Smooth muscle cell (in vitro differentiated cells): ENCODE data around the gene PFDN1. TPM values are rescaled to one million over a fixed set of nuclear protein-coding genes. Genes with fewer than 3 reads are reported as not detected.
A peak's percentile ranks its signal among the peaks of the same experiment; 100 is the strongest.

ENCODE experiments used
- DNase-seq: peaks from one replicate; lab custom pipeline; 2025; ENCODE audit not compliant: unreplicated experiment; lab: John Stamatoyannopoulos, UW
- H2AFZ ChIP-seq: fragments of 200-600 bp; sonication (generic); 2 replicates; pipeline ENCODE4 v1.6.0; 2016; ENCODE audit warnings: antibody characterized with exemption, low read depth, mild to moderate bottlenecking
- H3F3A ChIP-seq: fragments of 200-600 bp; sonication (generic); 2 replicates; pipeline ENCODE4 v1.6.0; 2017; ENCODE audit warnings: antibody characterized with exemption, low read depth
- H3K27ac ChIP-seq: fragments of 200-600 bp; sonication (generic); 2 replicates; pipeline ENCODE4 v1.5.1; 2016; ENCODE audit warnings: low read depth, mild to moderate bottlenecking
- H3K27me3 ChIP-seq: fragments of 200-600 bp; sonication (generic); 2 replicates; pipeline ENCODE4 v1.6.1; 2016; ENCODE audit warnings: low read depth, mild to moderate bottlenecking
- H3K36me3 ChIP-seq: fragments of 200-600 bp; sonication (generic); 2 replicates; pipeline ENCODE4 v1.5.1; 2016; ENCODE audit warnings: low read depth
- H3K4me1 ChIP-seq: fragments of 200-600 bp; sonication (generic); 2 replicates; pipeline ENCODE4 v1.5.1; 2016; ENCODE audit warnings: low read depth
- H3K4me2 ChIP-seq: fragments of 200-600 bp; sonication (generic); 2 replicates; pipeline ENCODE4 v1.6.0; 2016; ENCODE audit warnings: mild to moderate bottlenecking
- H3K4me3 ChIP-seq: fragments of 200-600 bp; sonication (generic); 2 replicates; pipeline ENCODE4 v1.5.1; 2016; ENCODE audit warnings: mild to moderate bottlenecking
- H3K79me2 ChIP-seq: fragments of 200-600 bp; sonication (generic); 2 replicates; pipeline ENCODE4 v1.6.0; 2016; ENCODE audit warnings: low read depth, mild to moderate bottlenecking
- H3K9ac ChIP-seq: fragments of 200-600 bp; sonication (generic); 2 replicates; pipeline ENCODE4 v1.6.0; 2016; ENCODE audit warnings: low read depth
- H3K9me3 ChIP-seq: fragments of 200-600 bp; sonication (generic); replicated peaks from 2 replicates; pipeline ENCODE4 v1.5.1; 2016; ENCODE audit warnings: low read depth
- H4K20me1 ChIP-seq: fragments of 200-600 bp; sonication (generic); 2 replicates; pipeline ENCODE4 v1.6.0; 2016; ENCODE audit warnings: low read depth
- WGBS: methylation state at CpG from one replicate; pipeline ENCODE4 v1.1.7; 2016; ENCODE audit warnings: low lambda C conversion rate; 5-methylcytosine and 5-hydroxymethylcytosine counted together
- polyA plus RNA-seq: library from polyadenylated mRNA; unstranded; fragments of >200 nt; fragmentation: Nextera tagmentation; extraction: Ambion mirVana; gene quantifications from 2 replicates; pipeline ENCODE4 v1.2.1, GENCODE V29; 2016
- total RNA-seq: library from RNA; depleted of rRNA; stranded (reverse); fragments of >200 nt; gene quantifications from 2 replicates; pipeline ENCODE4 v1.2.3, GENCODE V29; 2014
- TF ChIP-seq, protein P1 (sequence below): fragments of 200-600 bp; sonication (generic); IDR thresholded peaks from 2 replicates; pipeline ENCODE4 v1.5.1; 2017; ENCODE audit warnings: borderline replicate concordance, mild to moderate bottlenecking, antibody characterized with exemption; ENCODE audit not compliant: insufficient read depth, poor library complexity, severe bottlenecking

The PFDN1 gene
- total and polyA plus RNA-seq, 2 experiments from 2014 or later: 145 to 154 TPM

DNA sequence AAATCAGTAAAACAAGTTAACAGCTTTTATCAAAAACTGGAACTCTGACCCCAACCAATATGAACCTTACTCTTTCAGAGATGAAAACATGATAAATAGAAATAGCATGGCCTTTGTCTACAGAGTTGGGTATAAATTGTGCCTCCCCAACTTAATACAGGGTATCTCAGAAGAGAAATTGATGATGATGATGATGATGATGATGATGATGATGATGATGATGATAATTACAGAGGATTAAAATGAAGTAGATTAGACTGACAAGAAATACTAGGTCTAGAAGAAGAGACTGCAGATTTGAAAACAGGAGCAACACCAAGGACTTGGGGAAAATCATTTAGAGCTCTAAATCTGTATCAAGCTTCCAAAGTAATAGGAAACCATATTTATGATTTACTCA lies 27.1 kb downstream of the PFDN1 start:
- no peak overlapping the region for H3K27ac ChIP-seq
- H3K27me3 ChIP-seq: no peaks in the 10 kb centered on the region
- no peak overlapping the region for H3K4me3 ChIP-seq
- no peak overlapping the region for H3K9ac ChIP-seq
- no peaks in the 10 kb centered on the region for H3K4me1 ChIP-seq
- H3K36me3 ChIP-seq: peaks cover 5% of the 10 kb centered on the region
- H3K9me3 ChIP-seq: no peaks in the 10 kb centered on the region
- no peak overlapping the region for H3K4me2 ChIP-seq
- H3K79me2 ChIP-seq: peaks cover 46% of the 10 kb centered on the region
- H4K20me1 ChIP-seq: peaks cover 8% of the 10 kb centered on the region
- no peaks in the 10 kb centered on the region for H3F3A ChIP-seq
- no peak for DNase-seq
- no peak overlapping the region for H2AFZ ChIP-seq
- TF ChIP-seq, protein P1, sequence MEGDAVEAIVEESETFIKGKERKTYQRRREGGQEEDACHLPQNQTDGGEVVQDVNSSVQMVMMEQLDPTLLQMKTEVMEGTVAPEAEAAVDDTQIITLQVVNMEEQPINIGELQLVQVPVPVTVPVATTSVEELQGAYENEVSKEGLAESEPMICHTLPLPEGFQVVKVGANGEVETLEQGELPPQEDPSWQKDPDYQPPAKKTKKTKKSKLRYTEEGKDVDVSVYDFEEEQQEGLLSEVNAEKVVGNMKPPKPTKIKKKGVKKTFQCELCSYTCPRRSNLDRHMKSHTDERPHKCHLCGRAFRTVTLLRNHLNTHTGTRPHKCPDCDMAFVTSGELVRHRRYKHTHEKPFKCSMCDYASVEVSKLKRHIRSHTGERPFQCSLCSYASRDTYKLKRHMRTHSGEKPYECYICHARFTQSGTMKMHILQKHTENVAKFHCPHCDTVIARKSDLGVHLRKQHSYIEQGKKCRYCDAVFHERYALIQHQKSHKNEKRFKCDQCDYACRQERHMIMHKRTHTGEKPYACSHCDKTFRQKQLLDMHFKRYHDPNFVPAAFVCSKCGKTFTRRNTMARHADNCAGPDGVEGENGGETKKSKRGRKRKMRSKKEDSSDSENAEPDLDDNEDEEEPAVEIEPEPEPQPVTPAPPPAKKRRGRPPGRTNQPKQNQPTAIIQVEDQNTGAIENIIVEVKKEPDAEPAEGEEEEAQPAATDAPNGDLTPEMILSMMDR: no peak

DNA sequence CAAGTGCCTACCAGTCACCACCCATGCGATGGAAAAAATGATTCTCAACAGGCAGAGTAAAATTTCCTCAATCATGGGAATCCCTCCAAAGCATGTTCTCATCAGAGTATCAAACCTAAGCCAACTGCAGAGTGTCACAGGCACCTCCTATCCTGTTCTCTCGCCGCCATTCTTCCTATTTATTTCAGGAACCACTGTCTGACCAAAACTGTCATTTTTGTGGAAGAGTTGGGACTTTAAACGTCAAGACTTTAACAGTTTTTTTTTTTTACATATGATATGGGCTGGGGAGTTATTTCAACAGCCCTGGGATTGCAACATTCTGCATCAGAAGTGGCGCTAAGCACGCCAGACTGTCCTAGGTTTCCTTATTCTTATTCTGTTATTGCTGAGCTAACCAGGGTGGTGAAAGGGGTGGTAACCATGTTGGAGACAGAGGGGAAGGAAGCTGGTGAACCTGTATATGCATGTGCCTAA lies 29.5 kb downstream of the PFDN1 start:
- WGBS: 88% methylated on average over 6 of the region's 6 CpGs
- Histone ChIP-seq H3K4me3 (no peak overlapping the region), H4K20me1 (peaks cover 16% of the 10 kb centered on the region), H3F3A (no peaks in the 10 kb centered on the region), H3K27me3 (no peaks in the 10 kb centered on the region), H3K4me2 (no peak overlapping the region), H2AFZ (no peak overlapping the region), H3K27ac (no peak overlapping the region), H3K9me3 (no peaks in the 10 kb centered on the region), H3K4me1 (no peaks in the 10 kb centered on the region), H3K79me2 (peaks cover 54% of the 10 kb centered on the region), H3K36me3 (no peaks in the 10 kb centered on the region), H3K9ac (no peak overlapping the region)
- TF ChIP-seq, protein P1: no peak
- no peak for DNase-seq

DNA sequence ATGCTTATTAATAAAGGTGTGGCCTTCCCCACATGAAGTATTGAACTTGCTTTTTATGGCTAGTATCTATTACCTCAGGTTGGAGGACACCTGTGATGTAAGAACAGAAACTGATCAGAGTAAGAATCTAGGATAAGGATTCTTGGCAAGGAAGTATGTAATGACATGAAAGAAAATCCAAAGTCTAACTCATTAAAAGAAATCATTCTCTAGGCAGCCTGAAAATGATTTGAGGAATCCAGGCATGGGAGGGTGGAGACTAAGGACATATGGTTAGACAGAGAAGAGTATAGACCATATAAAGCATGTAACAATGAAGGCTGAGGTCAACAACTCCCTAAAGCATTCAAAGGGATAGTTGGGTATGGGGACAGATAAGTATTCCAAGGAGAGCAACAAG lies 32.9 kb downstream of the PFDN1 start:
- Histone ChIP-seq H3K4me1 (peaks cover 24% of the 10 kb centered on the region), H3K9me3 (no peaks in the 10 kb centered on the region), H3K27ac (no peak overlapping the region), H3K4me3 (no peak overlapping the region), H3F3A (peaks cover 4% of the 10 kb centered on the region), H3K4me2 (no peak overlapping the region), H2AFZ (no peak overlapping the region), H3K9ac (no peak overlapping the region), H3K27me3 (no peaks in the 10 kb centered on the region), H4K20me1 (peaks cover 50% of the 10 kb centered on the region), H3K79me2 (peaks cover 55% of the 10 kb centered on the region), H3K36me3 (no peaks in the 10 kb centered on the region)
- TF ChIP-seq, protein P1: no peak
- DNase-seq: no peak

DNA sequence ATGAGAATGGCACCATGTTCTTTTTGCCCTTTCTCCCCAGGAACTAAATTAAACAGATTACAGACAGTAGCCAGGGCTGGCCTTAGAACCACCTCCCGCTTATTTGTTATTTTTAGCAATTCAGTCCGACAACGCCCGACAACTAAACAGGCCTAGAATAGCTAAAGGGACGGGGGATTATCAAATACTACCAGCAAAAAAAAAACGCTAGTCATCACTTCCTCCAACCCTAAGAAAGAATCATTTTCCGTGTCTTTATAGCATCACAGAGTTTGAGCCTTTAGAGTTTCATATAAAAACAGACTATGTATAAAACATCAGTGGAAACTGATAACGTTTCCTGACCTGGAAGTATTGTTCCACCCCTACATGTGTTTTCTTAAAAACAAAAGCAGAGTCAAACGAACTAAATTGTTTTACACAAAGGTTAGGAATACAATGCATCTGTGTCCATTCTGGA lies 35.3 kb downstream of the PFDN1 start:
- TF ChIP-seq, protein P1: no peak
- H3K4me2 ChIP-seq: peak overlapping the region; percentile 54
- peaks cover 71% of the 10 kb centered on the region for H3K79me2 ChIP-seq
- H3K4me3 ChIP-seq: no peak overlapping the region
- no peaks in the 10 kb centered on the region for H3K36me3 ChIP-seq
- peak overlapping the region; percentile 2 for H3K27ac ChIP-seq
- peaks cover 24% of the 10 kb centered on the region for H3K4me1 ChIP-seq
- 51% methylated on average over 9 of the region's 9 CpGs for WGBS
- no peak overlapping the region for H2AFZ ChIP-seq
- H4K20me1 ChIP-seq: peaks cover 59% of the 10 kb centered on the region
- H3K9me3 ChIP-seq: no peaks in the 10 kb centered on the region
- DNase-seq: no peak
- no peaks in the 10 kb centered on the region for H3K27me3 ChIP-seq
- peaks cover 4% of the 10 kb centered on the region for H3F3A ChIP-seq
- peak overlapping the region; percentile 14 for H3K9ac ChIP-seq
